Camera-type eye (tissue), 1 donor: ENCODE data around the gene RAPGEF4. TPM values are rescaled to one million over a fixed set of nuclear protein-coding genes. Genes with fewer than 3 reads are reported as not detected.

Experiments used
- total RNA-seq: library from RNA; depleted of rRNA; stranded (reverse); fragments of >200 nt; gene quantifications from one replicate; pipeline ENCODE4 v1.2.3, GENCODE V29; 2014

RAPGEF4 gene
- 29.5 TPM for total RNA-seq

DNA sequence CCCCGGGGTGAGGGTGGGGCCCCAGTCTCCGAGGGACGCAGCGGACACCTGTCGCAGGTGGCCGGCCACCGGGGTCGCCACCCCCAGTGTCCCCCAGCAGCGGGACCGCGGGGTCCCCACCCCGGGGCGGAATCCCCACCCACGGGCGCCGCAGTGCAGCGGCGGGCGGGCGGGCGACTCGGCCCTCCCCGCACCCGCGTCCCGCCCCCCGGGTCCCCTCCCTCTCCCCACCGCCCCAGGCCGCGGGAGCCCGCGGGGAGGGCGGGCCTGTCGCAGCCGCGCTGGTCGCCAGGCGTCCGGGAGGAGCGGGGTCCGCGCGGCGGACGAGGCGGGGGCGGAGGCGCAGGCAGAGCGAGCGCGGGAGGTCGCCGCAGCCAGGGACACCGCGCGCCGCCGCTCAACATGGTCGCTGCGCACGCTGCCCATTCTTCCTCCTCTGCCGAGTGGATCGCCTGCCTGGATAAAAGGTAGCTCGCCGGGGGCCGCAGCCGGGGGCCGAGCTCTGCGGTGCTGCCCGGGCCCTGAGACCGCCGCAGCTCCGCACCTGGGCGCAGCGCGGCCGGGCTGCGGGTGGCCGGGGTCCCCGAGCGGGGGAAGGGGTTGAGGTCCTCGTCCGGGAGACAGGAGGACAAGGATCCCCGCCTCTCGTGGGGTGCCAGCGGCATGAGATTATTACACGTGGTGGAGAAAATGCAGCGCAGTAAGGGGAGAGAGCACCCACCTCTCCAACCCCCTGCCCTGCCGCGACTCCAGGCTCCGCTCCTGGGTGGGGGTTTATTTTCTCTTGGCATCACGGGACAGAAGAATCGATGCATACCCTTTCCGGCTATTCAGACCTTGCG lies at the start of gene RAPGEF4:
RAPGEF4 (plus strand) TSS at position 264 of the 842 bp plus-strand sequence; CDS start at position 403, 139 bp downstream.

GRCh38 chr2:173075781-173076580 lies 340.3 kb downstream of the RAPGEF4 start, which contains the start of gene MAP3K20:
Gene MAP3K20, plus strand, starts transcription at chr2:173075846. Its CDS starts 15,186 bp downstream, at chr2:173091032.

Other genes starting within 250 kb of the RAPGEF4 start
- gene PDK1, start 179.8 kb upstream of the RAPGEF4 start, total RNA-seq = 46.2 TPM